ENCODE results near the gene HCK. TPM values are rescaled to one million over a fixed set of nuclear protein-coding genes. Genes with fewer than 3 reads are reported as not detected.

HCK gene
- total and polyA plus RNA-seq, 2 experiments from 2014 or later: not detected

DNA sequence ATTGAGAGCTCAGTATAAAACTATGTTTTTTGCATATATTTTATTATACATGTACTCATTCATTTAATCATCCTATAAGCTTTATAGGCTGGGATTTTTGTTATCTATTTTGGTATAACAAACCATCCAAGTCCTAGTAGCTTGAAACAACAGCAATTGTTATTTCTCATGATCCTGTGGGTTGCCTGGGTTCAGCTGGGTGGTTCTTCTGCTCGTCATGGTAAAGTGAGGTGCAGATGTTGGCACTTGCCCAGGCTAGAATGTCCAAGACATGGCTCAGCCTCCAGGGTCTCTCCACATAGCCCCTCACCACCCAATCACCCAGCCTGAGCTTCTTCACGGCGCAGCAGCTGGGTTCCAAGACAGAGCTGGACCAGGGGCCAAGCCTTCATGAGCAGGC, 36.7 kb downstream of the HCK start:
- H3K27ac ChIP-seq: no peak overlapping the region
- peaks cover 6% of the 10 kb centered on the region for H3K27me3 ChIP-seq
- H3K9me3 ChIP-seq (ENCODE audit: low read depth): no peaks in the 10 kb centered on the region
- H3K4me1 ChIP-seq (ENCODE audit: low read depth): no peaks in the 10 kb centered on the region
- no peak for TF ChIP-seq CTCF (IDR thresholded peaks at IDR 0.05; ENCODE audit: low read depth, low read length)
- no peaks in the 10 kb centered on the region for H3K36me3 ChIP-seq
- no peak overlapping the region for H3K4me3 ChIP-seq
- no peak for DNase-seq (ENCODE audit: low read depth in 1 of 2, low spot score in 1 of 2)

- H3K36me3 ChIP-seq: no peaks in the 10 kb centered on the region
- H3K4me1 ChIP-seq (ENCODE audit: low read depth): no peaks in the 10 kb centered on the region
- DNase-seq (ENCODE audit: low read depth in 1 of 2, low spot score in 1 of 2): no peak
- no peak for TF ChIP-seq CTCF (IDR thresholded peaks at IDR 0.05; ENCODE audit: low read depth, low read length)
- no peak overlapping the region for H3K27ac ChIP-seq
- H3K27me3 ChIP-seq: peaks cover 9% of the 10 kb centered on the region
- no peak overlapping the region for H3K4me3 ChIP-seq
- no peaks in the 10 kb centered on the region for H3K9me3 ChIP-seq (ENCODE audit: low read depth)
These were observed 37.8 kb downstream of the HCK start for GRCh38 chr20:32089637-32090362.

GRCh38 chr20:32091888-32092346, 39.9 kb downstream of the HCK start:
- H3K4me3 ChIP-seq: no peak overlapping the region
- H3K4me1 ChIP-seq (ENCODE audit: low read depth): no peaks in the 10 kb centered on the region
- no peaks in the 10 kb centered on the region for H3K9me3 ChIP-seq (ENCODE audit: low read depth)
- peak; percentile 88 to 89 for DNase-seq (ENCODE audit: low read depth in 1 of 2, low spot score in 1 of 2)
- no peak overlapping the region for H3K27ac ChIP-seq
- peaks cover 9% of the 10 kb centered on the region for H3K27me3 ChIP-seq
- H3K36me3 ChIP-seq: no peaks in the 10 kb centered on the region
- TF ChIP-seq CTCF (IDR thresholded peaks at IDR 0.05; ENCODE audit: low read depth, low read length): peak; percentile 96

DNA sequence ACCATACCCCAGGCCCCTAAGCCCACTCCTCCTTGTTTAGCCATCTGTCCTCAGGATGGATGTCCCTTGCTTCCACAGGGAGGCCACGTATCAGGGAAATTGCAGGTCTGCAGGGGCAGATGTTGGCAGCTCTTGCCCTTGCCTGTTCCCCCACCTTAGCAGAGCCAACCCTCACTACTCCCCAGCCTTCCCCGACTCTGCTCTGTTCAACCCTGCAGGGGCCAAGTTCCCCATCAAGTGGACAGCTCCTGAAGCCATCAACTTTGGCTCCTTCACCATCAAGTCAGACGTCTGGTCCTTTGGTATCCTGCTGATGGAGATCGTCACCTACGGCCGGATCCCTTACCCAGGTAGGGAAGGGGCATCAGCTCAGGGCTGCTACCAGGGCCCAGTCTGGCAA, 46.7 kb downstream of the HCK start:
- Histone ChIP-seq H3K9me3 (ENCODE audit: low read depth) (no peaks in the 10 kb centered on the region), H3K36me3 (no peaks in the 10 kb centered on the region), H3K4me1 (ENCODE audit: low read depth) (no peaks in the 10 kb centered on the region), H3K4me3 (no peak overlapping the region), H3K27me3 (peaks cover 39% of the 10 kb centered on the region), H3K27ac (no peak overlapping the region)
- no peak for TF ChIP-seq CTCF (IDR thresholded peaks at IDR 0.05; ENCODE audit: low read depth, low read length)
- no peak for DNase-seq (ENCODE audit: low read depth in 1 of 2, low spot score in 1 of 2)

- peaks cover 6% of the 10 kb centered on the region for H3K4me1 ChIP-seq (ENCODE audit: low read depth)
- H3K4me3 ChIP-seq: peak overlapping the region; percentile 68
- no peaks in the 10 kb centered on the region for H3K9me3 ChIP-seq (ENCODE audit: low read depth)
- H3K36me3 ChIP-seq: no peaks in the 10 kb centered on the region
- no peak overlapping the region for H3K27ac ChIP-seq
- peaks cover 16% of the 10 kb centered on the region for H3K27me3 ChIP-seq
- no peak for TF ChIP-seq CTCF (IDR thresholded peaks at IDR 0.05; ENCODE audit: low read depth, low read length)
- DNase-seq (ENCODE audit: low read depth in 1 of 2, low spot score in 1 of 2): no peak
These were observed 56.9 kb downstream of the HCK start for GRCh38 chr20:32108814-32109391.
